SK-N-SH (cell line): ENCODE data around the gene ADGB. TPM values are rescaled to one million over a fixed set of nuclear protein-coding genes. Genes with fewer than 3 reads are reported as not detected.
A peak's percentile ranks its signal among the peaks of the same experiment; 100 is the strongest.

Experiments
- CTCF ChIA-PET: fragments of 300-600, 350-600 bp; formaldehyde crosslinking; extraction: SDS; loops from one replicate; lab custom pipeline; 2021; lab: Yijun Ruan, JAX
- POLR2A ChIA-PET: fragments of 350-600 bp; sonication (Branson Sonifier 250); formaldehyde crosslinking; extraction: SDS; loops from one replicate; lab custom pipeline; 2020; ENCODE audit warnings: antibody characterized with exemption, inconsistent platforms; lab: Yijun Ruan, JAX
- DNase-seq: peaks from one replicate; pipeline ENCODE4 v3.0.0; 2012
- H2AFZ ChIP-seq: fragments of 200-600 bp; sonication (generic); 2 replicates; pipeline ENCODE4 v1.8.1; 2016; ENCODE audit warnings: antibody characterized with exemption, mild to moderate bottlenecking, low read depth
- H3F3A ChIP-seq: fragments of 200-600 bp; sonication (generic); replicated peaks from 2 replicates; pipeline ENCODE3; 2016; ENCODE audit warnings: antibody characterized with exemption, mild to moderate bottlenecking; ENCODE audit not compliant: insufficient read depth
- H3K27ac ChIP-seq, 2 experiments: fragments of 200-500 bp in 1 of 2; fragments of 200-600 bp in 1 of 2; sonication (Bioruptor generic) in 1 of 2; sonication (generic), shearing (Covaris generic) in 1 of 2; 2 replicates each; pipeline versions ENCODE4 v1.5.1 to v1.6.1; 2014 to 2016; ENCODE audit warnings: low read depth in 2 of 2, inconsistent platforms in 1 of 2, low read length in 1 of 2, mild to moderate bottlenecking in 1 of 2, mixed read lengths in 1 of 2
- H3K27me3 ChIP-seq: fragments of 200-600 bp; sonication (generic), shearing (Covaris generic); 2 replicates; pipeline ENCODE4 v1.6.1; 2016; ENCODE audit warnings: mixed run types; ENCODE audit not compliant: insufficient read depth
- H3K36me3 ChIP-seq, 2 experiments: fragments of 200-500 bp in 1 of 2; fragments of 200-600 bp in 1 of 2; sonication (Bioruptor generic) in 1 of 2; sonication (generic) in 1 of 2; replicated peaks in 1 of 2; 2 replicates each; pipeline versions ENCODE3 to v1.5.1; 2014 to 2016; ENCODE audit warnings: low read length in 1 of 2, mild to moderate bottlenecking in 1 of 2; ENCODE audit not compliant: insufficient read depth in 2 of 2, control insufficient read depth in 1 of 2
- H3K4me1 ChIP-seq, 2 experiments: fragments of 200-500 bp in 1 of 2; fragments of 200-600 bp in 1 of 2; sonication (Bioruptor generic) in 1 of 2; sonication (generic), shearing (Covaris generic) in 1 of 2; 2 replicates each; pipeline versions ENCODE4 v1.5.1 to v1.6.1; 2014 to 2016; ENCODE audit warnings: low read depth in 1 of 2, low read length in 1 of 2, mixed run types in 1 of 2; ENCODE audit not compliant: insufficient read depth in 2 of 2, control insufficient read depth in 1 of 2
- H3K4me2 ChIP-seq: fragments of 200-600 bp; sonication (generic), shearing (Covaris generic); 2 replicates; pipeline ENCODE4 v1.6.1; 2017; ENCODE audit warnings: mixed run types
- H3K4me3 ChIP-seq, 2 experiments: fragments of 200-500 bp in 1 of 2; fragments of 200-600 bp in 1 of 2; sonication (Bioruptor generic) in 1 of 2; sonication (generic), shearing (Covaris generic) in 1 of 2; 2 replicates each; pipeline versions ENCODE4 v1.5.1 to v1.8.1; 2014 to 2016; ENCODE audit warnings: low read depth in 2 of 2, inconsistent platforms in 1 of 2, low read length in 1 of 2, mild to moderate bottlenecking in 1 of 2, mixed read lengths in 1 of 2, moderate library complexity in 1 of 2
- H3K79me2 ChIP-seq: fragments of 200-600 bp; sonication (generic); 2 replicates; pipeline ENCODE4 v1.8.1; 2017; ENCODE audit warnings: mild to moderate bottlenecking; ENCODE audit not compliant: insufficient read depth
- H3K9ac ChIP-seq: fragments of 200-600 bp; sonication (generic); 2 replicates; pipeline ENCODE4 v1.6.1; 2017; ENCODE audit warnings: mixed run types
- H3K9me2 ChIP-seq: fragments of 200-600 bp; sonication (generic); 2 replicates; pipeline ENCODE4 v1.6.1; 2017; ENCODE audit warnings: mixed run types
- H3K9me3 ChIP-seq: fragments of 200-600 bp; sonication (generic); 2 replicates; pipeline ENCODE4 v1.6.1; 2017; ENCODE audit warnings: mixed run types, mild to moderate bottlenecking, moderate library complexity
- H4K20me1 ChIP-seq: fragments of 200-600 bp; sonication (generic); 2 replicates; pipeline ENCODE4 v1.6.1; 2017; ENCODE audit warnings: mild to moderate bottlenecking, mixed run types; ENCODE audit not compliant: insufficient read depth
- CHD2 ChIP-seq: fragments of 150-350 bp; IDR thresholded peaks from 2 replicates; pipeline ENCODE4 v1.6.1; 2018; ENCODE audit warnings: low read length; ENCODE audit not compliant: partially characterized antibody
- ELF1 ChIP-seq: IDR thresholded peaks from 2 replicates; pipeline ENCODE4 v1.4.0; 2012
- EP300 ChIP-seq, 2 experiments: IDR thresholded peaks; 2 replicates each; pipeline versions ENCODE4 v1.4.0 to v1.6.1; 2012; ENCODE audit warnings: borderline replicate concordance in 1 of 2, low read depth in 1 of 2, low read length in 1 of 2
- FOSL2 ChIP-seq: IDR thresholded peaks from 2 replicates; pipeline ENCODE4 v1.4.0; 2012; ENCODE audit warnings: low read depth, mild to moderate bottlenecking, moderate library complexity, borderline replicate concordance
- FOXJ3 ChIP-seq: sonication (generic); formaldehyde crosslinking; IDR thresholded peaks from 2 replicates; pipeline ENCODE4 v1.5.1; 2020; ENCODE audit warnings: mild to moderate bottlenecking, missing genetic modification reagents
- GABPA ChIP-seq: IDR thresholded peaks from 2 replicates; pipeline ENCODE4 v1.4.0; 2012; ENCODE audit warnings: low read depth, mild to moderate bottlenecking
- MEF2A ChIP-seq: IDR thresholded peaks from 2 replicates; pipeline ENCODE4 v1.4.0; 2012; ENCODE audit warnings: low read depth, borderline replicate concordance
- MXI1 ChIP-seq: IDR thresholded peaks from 2 replicates; pipeline ENCODE4 v1.6.1; 2012; ENCODE audit warnings: mild to moderate bottlenecking, low read depth, low read length, improper control_type of control experiment
- NFIC ChIP-seq: IDR thresholded peaks from 2 replicates; pipeline ENCODE4 v1.4.0; 2012; ENCODE audit warnings: borderline replicate concordance
- RCOR1 ChIP-seq: fragments of 150-350 bp; IDR thresholded peaks from 2 replicates; pipeline ENCODE4 v1.6.1; 2017; ENCODE audit warnings: antibody characterized with exemption, low read length
- REST ChIP-seq: IDR thresholded peaks from 2 replicates; pipeline ENCODE4 v1.6.1; 2012; ENCODE audit warnings: mild to moderate bottlenecking, low read depth, low read length, moderate library complexity
- RFX5 ChIP-seq: IDR thresholded peaks from 2 replicates; pipeline ENCODE4 v1.6.1; 2012; ENCODE audit warnings: mild to moderate bottlenecking, improper control_type of control experiment, low read length
- SMC3 ChIP-seq: IDR thresholded peaks from 2 replicates; pipeline ENCODE4 v1.6.1; 2012; ENCODE audit warnings: low read depth, low read length, improper control_type of control experiment
- TCF12 ChIP-seq: IDR thresholded peaks from 2 replicates; pipeline ENCODE4 v1.4.0; 2012
- TEAD4 ChIP-seq: IDR thresholded peaks from 2 replicates; pipeline ENCODE4 v1.4.0; 2012; ENCODE audit warnings: mild to moderate bottlenecking, borderline replicate concordance; ENCODE audit not compliant: insufficient read depth
- USF2 ChIP-seq: fragments of 150-350 bp; IDR thresholded peaks from 2 replicates; pipeline ENCODE4 v1.6.1; 2017; ENCODE audit warnings: antibody characterized with exemption, low read length, low read depth, borderline replicate concordance
- YY1 ChIP-seq: IDR thresholded peaks from 2 replicates; pipeline ENCODE4 v1.4.0; 2012; ENCODE audit warnings: low read depth, mild to moderate bottlenecking
- WGBS: methylation state at CpG from one replicate; pipeline ENCODE4 v1.1.6; 2017; ENCODE audit warnings: low lambda C conversion rate; 5-methylcytosine and 5-hydroxymethylcytosine counted together
- polyA plus RNA-seq, 3 experiments: library from polyadenylated mRNA; depleted of rRNA; stranded (reverse); fragments of >200 nt; gene quantifications; 2 replicates each; pipeline ENCODE4 v1.2.3, GENCODE V29; 2012
- TF ChIP-seq, protein P1 (sequence below): IDR thresholded peaks from 2 replicates; pipeline ENCODE4; 2012
- TF ChIP-seq, protein P2 (sequence below): fragments of 200-600 bp; sonication (generic); IDR thresholded peaks from 2 replicates; pipeline ENCODE4 v1.6.1; 2017; ENCODE audit warnings: antibody characterized with exemption, mild to moderate bottlenecking, moderate library complexity

ADGB gene
- polyA plus RNA-seq, 1 of the 3 experiments (the other 2 are of a cell fraction): not detected

DNA sequence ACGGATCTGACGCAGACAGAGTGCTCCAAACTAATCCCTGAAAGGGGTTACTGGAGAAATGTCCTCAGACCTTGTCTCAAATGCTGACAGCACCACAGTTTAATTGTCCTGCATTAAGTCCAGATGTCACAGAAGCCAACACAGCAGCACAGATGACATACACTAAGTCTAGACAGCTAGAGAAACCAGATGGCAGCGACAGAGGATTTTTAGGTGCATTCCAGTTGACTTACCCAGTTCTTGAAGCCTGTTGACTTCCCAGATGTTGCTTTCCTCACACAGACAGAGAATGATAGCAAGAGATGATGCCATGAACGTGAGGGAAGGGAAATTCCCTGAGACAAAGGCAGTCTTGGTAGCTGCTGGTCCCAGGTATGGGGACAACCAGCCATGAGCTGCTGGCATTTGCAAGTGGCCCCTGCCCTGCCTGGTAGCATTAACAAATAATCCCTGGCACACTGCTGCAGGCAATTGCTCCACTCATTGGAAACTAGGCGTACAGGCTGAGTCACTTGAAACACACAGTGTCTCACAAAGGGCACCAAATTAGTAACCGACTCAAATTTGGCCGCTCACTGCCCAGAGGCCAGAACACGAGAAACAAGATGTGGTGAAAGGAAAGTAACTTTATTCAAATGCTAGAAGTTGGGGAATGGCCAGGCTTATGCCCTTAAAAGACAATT lies 52.2 kb downstream of the ADGB start:
- Histone ChIP-seq H3K4me3 (peak overlapping the region in 1 of 2 experiments; percentile 19; a peak in 1 of 4 replicates), H3K36me3 (no peaks in the 10 kb centered on the region), H3F3A (no peaks in the 10 kb centered on the region), H3K27ac (peak overlapping the region in 1 of 2 experiments; percentile 91; a peak in 2 of 4 replicates), H3K9ac (no peak overlapping the region), H3K9me3 (no peaks in the 10 kb centered on the region), H3K9me2 (no peaks in the 10 kb centered on the region), H3K27me3 (no peaks in the 10 kb centered on the region), H4K20me1 (no peaks in the 10 kb centered on the region), H3K79me2 (no peaks in the 10 kb centered on the region), H2AFZ (no peak overlapping the region), H3K4me1 (peaks cover 0 to 20% of the 10 kb centered on the region in 2 experiments; a peak in 2 of 4 replicates), H3K4me2 (no peak overlapping the region)
- TF ChIP-seq USF2 (no peak), MXI1 (peak; percentile 26; the same call in 1 of the 2 replicates), FOXJ3 (CRISPR knock-in tag) (peak; percentile 54), EP300 (IDR thresholded peaks at IDR 0.05; ENCODE audit: borderline replicate concordance in 1 of 2, low read depth in 1 of 2, low read length in 1 of 2) (peak in 1 of 2 experiments; percentile 76; a peak in 1 of 4 replicates), CHD2 (peak; percentile 21), ELF1 (no peak), RCOR1 (peak; percentile 91), TCF12 (peak; percentile 16; the same call in 1 of the 2 replicates), REST (no peak), TEAD4 (no peak)
- WGBS: 8% methylated on average over 7 of the region's 8 CpGs
- CTCF ChIA-PET: interaction anchor here (1.2 to 1.8 kb wide), 3 partner anchors 11 to 107 kb away, joined by 3 to 7 read pairs (median 4); partner anchors contain the start of gene RAB32
- POLR2A ChIA-PET: interaction anchor here (0.6 kb wide), 1 partner anchor 104 kb away, joined by 4 read pairs; no protein-coding TSS in a partner anchor
- DNase-seq: peak; percentile 35

- H3K9me3 ChIP-seq: no peaks in the 10 kb centered on the region
- peaks cover 0 to 21% of the 10 kb centered on the region in 2 experiments; a peak in 2 of 4 replicates for H3K4me1 ChIP-seq
- H2AFZ ChIP-seq: no peak overlapping the region
- ChIA-PET POLR2A (no interaction called here), CTCF (interaction anchor here (1.2 to 1.8 kb wide), 4 partner anchors 12 to 108 kb away, joined by 3 to 7 read pairs (median 4); partner anchors contain the start of gene RAB32)
- H3K4me2 ChIP-seq: no peak overlapping the region
- no peaks in the 10 kb centered on the region for H3K9me2 ChIP-seq
- H3K79me2 ChIP-seq: no peaks in the 10 kb centered on the region
- H3K4me3 ChIP-seq: peak overlapping the region in 1 of 2 experiments; percentile 19; a peak in 1 of 4 replicates
- H3K27me3 ChIP-seq: no peaks in the 10 kb centered on the region
- H3K9ac ChIP-seq: no peak overlapping the region
- no peaks in the 10 kb centered on the region for H3K36me3 ChIP-seq
- H3K27ac ChIP-seq: peak overlapping the region in 1 of 2 experiments; percentile 91; a peak in 2 of 4 replicates
- WGBS: 27% methylated on average over 4 of the region's 4 CpGs
- no peaks in the 10 kb centered on the region for H3F3A ChIP-seq
- peak; percentile 24 for DNase-seq
- H4K20me1 ChIP-seq: no peaks in the 10 kb centered on the region
- TF ChIP-seq MEF2A (no peak), FOSL2 (no peak), CHD2 (peak; percentile 63), RFX5 (no peak), YY1 (no peak), RCOR1 (peak; percentile 96), SMC3 (no peak), FOXJ3 (CRISPR knock-in tag) (no peak), GABPA (no peak), NFIC (no peak)
- TF ChIP-seq, protein P1, sequence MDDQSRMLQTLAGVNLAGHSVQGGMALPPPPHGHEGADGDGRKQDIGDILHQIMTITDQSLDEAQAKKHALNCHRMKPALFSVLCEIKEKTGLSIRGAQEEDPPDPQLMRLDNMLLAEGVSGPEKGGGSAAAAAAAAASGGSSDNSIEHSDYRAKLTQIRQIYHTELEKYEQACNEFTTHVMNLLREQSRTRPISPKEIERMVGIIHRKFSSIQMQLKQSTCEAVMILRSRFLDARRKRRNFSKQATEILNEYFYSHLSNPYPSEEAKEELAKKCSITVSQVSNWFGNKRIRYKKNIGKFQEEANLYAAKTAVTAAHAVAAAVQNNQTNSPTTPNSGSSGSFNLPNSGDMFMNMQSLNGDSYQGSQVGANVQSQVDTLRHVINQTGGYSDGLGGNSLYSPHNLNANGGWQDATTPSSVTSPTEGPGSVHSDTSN: no peak
- TF ChIP-seq, protein P2, sequence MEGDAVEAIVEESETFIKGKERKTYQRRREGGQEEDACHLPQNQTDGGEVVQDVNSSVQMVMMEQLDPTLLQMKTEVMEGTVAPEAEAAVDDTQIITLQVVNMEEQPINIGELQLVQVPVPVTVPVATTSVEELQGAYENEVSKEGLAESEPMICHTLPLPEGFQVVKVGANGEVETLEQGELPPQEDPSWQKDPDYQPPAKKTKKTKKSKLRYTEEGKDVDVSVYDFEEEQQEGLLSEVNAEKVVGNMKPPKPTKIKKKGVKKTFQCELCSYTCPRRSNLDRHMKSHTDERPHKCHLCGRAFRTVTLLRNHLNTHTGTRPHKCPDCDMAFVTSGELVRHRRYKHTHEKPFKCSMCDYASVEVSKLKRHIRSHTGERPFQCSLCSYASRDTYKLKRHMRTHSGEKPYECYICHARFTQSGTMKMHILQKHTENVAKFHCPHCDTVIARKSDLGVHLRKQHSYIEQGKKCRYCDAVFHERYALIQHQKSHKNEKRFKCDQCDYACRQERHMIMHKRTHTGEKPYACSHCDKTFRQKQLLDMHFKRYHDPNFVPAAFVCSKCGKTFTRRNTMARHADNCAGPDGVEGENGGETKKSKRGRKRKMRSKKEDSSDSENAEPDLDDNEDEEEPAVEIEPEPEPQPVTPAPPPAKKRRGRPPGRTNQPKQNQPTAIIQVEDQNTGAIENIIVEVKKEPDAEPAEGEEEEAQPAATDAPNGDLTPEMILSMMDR: no peak
Observed at GRCh38 chr6:146651482-146651863, 52.7 kb downstream of the ADGB start.
